HG02588 (cell line): ENCODE measurements around the gene ZNF428.

ENCODE experiments used
- ATAC-seq: cut with Tn5 transposase; IDR thresholded peaks from one replicate; pipeline ENCODE4 v1.9.1; 2021; ENCODE audit warnings: mild to moderate bottlenecking, moderate library complexity; ENCODE audit not compliant: unreplicated experiment

The ZNF428 gene

GRCh38 chr19:43569657-43570056 is 49.8 kb downstream of the ZNF428 start:
- ATAC-seq = no peak

GRCh38 chr19:43564800-43565199 is 54.6 kb downstream of the ZNF428 start:
- ATAC-seq = no peak

GRCh38 chr19:43563816-43564457 is 55.5 kb downstream of the ZNF428 start:
- no peak for ATAC-seq

- no peak for ATAC-seq
Measured at GRCh38 chr19:43562698-43563241, 56.7 kb downstream of the ZNF428 start.

GRCh38 chr19:43562226-43562697 is 57.2 kb downstream of the ZNF428 start:
- ATAC-seq = no peak

GRCh38 chr19:43561139-43561970 is 58.1 kb downstream of the ZNF428 start:
- ATAC-seq = no peak

GRCh38 chr19:43560687-43561086 is 58.7 kb downstream of the ZNF428 start:
- no peak for ATAC-seq
